CD1c-positive myeloid dendritic cell (primary cell): ENCODE data around the gene NOP56.
A peak's percentile ranks its signal among the peaks of the same experiment; 100 is the strongest.

ENCODE experiments used
- DNase-seq: peaks from one replicate; pipeline ENCODE4 v3.0.0-alpha.2; 2016; ENCODE audit errors: extremely low spot score

NOP56 gene

DNA sequence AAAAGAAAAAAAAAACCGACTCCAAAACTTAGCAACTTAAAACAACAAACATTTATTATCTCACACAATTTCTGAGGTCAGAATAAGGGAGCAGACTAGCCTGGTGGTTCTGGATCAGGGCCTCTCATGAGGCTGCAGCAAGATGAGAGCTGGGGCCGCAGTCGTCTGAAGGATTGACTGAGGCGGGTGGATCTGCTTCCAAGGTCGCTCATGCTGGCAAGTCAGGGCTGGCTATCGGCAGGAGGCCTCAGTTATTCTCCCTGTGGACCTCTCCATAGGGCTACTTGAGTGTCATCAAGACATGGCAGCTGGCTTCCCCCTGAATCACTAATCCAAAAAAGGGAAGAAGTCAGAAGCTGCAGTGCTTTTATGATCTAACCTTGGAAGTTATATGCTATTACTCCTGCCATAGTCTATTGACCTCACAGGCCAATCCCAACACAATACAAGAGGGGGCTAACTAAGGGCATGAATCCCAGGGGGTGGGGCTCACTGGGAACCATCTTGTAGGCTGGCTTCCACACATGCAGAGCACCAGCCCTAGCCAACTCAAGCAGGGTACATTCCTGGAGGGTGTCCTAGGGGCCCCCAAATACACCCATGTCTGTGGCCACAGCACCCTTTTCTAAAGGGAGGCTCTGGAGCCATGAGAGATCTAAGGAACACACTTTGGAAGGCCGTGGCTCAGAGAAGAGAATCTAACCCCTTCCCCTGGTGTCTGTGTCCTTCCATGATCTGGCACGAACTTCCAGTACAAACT, 51.5 kb downstream of the NOP56 start:
- no peak for DNase-seq

DNA sequence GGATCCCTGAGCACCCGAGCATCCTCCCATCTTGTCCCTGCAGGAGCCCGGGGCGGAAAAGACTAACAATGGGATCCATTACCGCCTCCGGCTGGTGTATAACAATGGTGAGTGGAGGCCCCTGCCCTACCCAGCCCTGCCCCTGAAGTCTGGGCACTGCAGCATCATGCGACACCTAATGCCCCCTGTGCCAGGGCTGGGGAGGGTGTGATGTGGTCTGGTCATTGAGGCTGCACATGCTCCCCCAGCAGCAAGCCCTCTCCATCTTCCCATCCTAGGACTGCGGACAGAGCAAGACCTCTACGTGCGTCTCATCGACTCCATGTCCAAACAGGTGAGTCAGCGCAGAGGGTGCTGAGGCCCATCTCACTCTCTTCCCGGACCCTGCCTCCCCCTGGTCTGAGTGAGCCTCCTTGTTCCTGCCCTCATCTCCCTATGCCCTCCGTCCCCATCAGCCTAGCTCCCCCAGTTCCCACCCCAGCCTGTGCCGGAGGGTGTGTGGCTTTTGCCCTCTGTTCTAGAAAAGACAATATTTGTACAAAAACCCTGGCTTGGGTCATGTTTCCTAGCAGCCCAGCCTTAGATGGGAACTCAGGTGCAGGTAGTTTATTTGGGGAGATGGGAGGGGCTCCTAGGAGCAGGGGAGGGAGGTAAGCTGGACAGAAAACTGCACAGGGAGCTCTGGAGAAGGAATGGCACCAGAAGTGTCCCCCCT, 53.7 kb downstream of the NOP56 start:
- DNase-seq, result no peak

DNA sequence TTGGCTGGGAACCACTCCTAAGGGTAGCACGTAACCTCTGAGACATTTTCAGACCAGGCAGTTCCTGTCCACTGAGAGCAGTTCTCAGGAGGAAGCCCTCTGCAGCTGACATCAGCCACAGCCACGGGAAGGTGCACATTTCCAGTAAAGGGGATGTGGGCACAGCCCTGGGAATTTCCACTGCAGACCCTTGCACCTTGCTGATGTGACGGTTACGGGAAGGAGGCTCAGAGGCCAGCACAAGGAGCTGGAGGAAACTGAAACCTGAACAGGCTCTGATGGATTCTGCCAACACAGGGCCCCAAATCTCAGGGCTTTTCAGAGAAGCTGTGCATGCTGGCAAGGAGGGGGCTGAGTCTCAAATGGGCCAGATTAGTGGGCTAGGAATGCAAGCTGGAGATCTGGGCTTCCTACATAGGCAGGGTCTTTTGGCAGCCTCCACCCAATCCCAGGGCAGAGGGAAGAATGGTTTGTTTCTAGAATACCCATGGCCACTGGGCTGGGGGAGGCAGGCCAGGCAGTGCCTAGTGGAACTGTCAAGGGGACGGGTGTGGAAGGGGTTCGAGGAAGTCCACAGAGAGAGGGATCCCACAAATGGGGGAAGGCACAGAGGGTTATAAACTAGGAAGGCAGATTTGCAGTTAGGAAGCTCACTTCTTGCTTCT, 54.4 kb downstream of the NOP56 start:
- DNase-seq, result peak; percentile 1

DNA sequence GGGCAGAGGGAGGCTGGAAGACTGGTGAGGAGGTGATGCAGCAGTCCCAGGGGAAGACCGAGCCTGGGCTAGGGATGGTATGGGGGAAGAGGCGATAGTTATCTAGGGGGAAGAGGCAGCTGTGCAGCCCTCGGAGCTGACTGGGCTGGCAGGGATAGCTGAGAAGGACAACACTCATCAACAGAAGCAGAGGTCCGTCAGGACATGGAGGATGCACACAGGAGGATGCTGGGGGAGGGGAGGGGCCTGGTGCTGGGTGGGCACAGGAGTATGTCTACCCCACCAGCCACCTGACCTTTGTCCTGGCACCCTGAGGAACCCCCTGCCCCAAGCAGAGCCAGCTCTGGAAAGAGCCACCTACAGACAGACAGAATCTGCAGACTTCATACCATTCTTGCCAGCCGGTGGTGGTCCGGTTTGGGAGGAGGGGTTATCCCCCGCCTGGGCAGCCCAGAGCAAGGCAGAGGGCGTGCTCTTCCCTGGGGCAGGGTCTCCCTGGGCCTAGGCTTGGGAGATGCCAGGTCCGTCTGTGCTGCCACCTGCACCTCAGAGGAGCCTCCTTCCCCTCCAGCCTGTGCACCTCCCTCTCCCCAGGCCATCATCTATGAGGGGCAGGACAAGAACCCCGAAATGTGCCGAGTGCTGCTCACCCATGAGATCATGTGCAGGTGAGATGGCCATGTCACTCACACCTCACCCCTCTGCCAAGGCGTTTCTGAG, 55.1 kb downstream of the NOP56 start:
- no peak for DNase-seq
